ENCODE data around the gene CPZ.

Gene CPZ

DNA sequence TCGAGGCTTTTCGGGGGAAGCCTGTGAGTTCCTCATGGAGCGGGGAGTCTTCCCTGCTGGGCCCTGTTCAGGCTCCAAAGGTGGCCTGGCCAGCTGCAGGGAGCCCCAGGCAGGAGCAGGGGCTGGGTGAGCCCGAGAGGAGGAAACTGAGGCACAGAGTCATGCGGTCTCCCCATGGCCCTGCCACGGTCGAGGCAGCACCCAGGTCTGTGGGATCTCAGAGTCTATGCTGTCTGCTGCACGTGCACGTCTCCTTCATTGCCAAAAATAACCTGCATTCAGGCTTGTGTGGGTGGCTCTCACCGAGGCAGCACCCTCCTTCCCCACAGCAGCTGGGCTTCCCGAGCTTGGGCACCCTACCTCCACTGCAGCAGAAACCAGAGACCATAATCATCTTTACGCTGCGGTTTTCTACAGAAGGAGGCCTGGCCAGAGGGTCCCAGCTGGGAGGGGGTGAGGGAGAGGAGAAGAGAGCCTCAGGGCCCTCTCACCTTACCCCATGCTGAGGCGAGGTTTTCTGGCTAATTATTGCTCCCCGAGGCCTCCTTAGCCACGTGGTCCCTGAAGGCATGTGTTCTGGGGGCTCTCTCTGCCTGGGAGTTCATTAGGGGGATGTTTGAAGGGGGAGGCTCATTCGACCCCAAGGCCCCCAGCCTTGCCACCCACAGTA is 64.3 kb downstream of the CPZ start:
- DNase-seq = no peak

DNA sequence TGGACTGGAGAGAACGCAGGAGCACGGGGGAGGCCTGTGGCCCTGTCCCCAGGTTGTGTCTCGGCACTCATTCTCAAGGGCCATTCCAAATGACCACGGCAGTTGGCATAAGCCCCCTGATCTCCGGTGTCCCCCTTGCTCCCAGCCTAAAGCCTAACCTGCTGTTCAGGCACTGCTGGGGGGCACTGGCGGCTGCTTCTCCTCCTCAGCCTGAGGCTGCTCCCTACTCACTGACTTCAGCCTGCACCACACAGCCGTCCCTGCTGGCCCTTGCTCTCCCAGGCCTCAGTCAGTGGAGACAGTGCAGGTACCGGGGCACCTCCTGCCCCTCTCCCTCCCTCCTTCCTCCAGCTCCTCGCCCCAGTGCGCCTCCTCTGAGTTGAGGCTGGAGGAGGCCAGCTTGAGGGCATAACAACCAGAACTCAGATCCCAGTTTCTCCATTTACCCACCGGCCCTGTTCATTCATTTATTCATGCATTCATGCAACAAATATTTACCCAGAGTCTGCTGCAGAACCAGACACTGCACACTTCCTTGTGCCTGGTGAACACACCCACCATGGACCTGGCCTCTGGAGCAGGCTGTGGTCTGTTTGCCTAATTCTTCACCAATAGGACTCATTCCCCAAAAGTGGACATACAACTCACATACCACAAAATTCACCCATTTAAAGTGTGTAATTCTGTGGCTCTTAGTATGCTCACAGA is 65.0 kb downstream of the CPZ start:
- no peak for DNase-seq

DNA sequence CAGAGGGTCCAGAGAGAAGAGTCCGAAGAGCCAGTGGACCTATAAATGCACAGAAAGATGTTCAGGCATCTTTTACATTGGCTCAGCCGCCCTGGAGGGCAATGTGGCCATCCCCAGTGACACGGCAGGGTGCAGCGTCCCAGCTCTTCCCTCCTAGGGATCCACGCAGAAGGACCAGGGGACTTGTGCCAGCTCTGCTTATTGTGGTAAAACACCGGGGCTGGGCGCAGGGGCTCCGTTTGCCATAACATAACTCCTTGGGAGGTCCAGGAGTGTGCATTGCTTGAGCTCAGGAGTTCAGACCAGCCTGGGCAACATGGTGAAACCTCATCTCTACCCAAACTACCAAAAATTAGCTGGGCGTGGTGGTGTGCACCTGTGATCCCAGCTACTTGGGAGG is 70.2 kb downstream of the CPZ start:
- DNase-seq = no peak

DNA sequence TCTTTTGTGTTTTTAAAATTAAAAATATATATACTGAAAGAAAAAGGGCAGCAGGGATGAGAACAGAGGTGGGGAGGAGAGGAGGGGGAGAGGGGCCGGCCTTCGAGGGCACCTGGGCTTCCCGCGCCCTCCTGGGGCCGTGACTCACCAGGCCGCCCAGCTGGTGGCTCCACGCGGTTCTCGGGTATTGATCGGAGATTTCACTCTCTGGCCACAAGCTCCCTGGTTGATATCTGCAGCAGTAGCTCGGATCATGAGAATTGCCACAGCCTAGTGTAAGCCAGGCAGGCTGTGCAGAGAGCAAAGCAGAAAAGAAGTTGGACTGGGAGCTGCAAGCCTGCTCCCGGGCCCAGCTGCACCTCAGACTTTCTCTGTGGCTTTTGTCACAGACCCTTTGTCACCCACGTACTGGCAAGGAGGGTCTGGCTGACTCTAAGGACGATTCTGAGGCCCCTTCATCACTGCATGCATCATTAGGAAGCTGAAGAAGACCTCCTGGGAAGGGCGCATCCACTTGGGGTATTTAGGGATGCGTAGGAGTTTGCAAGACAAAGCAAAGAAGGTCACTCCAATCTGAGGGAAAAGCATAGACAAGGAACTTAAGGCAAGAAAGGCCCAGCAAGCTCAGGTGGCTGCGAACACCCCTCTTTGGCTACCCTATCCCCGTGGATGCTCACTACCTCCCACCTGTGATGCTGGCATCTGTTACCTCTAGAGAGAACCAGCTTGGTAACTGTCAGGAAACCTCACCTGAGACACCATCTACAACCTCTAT is 71.7 kb downstream of the CPZ start:
- DNase-seq = no peak

DNA sequence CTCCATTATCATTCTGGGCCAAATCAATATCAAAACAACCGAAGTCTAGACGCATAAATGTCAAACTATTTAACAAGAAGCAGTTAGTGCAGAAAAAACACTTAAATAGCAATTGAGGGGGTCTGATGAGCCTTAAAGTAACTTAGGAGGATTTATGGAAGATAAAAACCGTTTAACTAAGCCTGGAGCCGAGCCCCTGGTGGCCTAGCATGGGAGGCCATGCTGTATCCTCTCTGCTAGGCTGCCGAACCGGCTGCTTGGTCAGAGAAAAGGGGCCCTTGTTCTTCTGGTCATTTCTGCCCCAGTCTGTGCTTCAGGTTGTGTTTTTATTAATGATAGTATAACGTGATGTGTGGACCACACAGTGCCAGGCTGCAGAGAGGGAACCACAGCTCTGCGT is 72.4 kb downstream of the CPZ start:
- DNase-seq = no peak

DNA sequence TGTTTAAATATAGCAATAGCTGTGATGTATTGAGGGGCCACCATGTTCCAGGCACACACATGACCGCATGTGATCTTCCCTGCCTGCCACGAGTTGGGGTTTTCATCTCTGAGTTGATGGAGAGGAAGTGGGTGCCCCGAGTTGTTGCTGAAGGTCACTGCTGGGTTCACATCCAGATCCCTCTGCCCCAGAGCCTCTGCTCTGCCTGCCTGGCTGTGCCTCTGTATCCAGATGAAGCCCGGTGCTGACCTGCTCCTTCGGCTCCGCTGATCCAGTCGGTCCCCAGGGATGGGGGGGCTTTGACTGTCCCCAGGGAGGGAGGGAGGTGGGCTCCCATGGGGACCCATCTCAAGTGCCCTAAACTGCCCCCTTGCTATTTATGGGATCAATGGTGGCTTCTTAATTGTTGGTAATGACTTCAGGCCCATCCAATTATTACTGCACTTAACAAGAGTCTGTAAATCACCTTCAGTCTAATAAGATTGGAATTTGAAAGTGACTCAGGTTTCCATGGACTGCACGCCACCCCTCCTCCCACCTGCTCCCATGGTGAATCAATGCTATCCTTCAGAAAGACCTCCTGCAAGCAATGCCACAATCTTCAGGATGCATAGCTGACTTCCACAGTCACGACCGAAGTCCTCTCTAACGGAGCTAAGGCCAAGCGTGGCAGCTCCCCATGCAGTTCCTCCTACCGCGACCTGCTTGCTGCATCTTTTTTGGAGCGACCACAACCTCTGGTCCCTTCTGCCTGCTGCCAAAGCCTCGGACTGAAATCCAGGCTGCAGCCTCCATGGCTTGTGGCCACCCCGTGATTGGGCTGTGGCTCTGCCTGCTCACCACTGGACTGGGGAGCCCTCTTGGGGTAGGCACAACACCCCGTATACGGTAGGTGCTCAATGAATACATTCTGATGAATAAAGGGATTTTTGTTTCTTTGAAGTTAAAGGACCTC is 73.1 kb downstream of the CPZ start:
- DNase-seq = no peak

DNA sequence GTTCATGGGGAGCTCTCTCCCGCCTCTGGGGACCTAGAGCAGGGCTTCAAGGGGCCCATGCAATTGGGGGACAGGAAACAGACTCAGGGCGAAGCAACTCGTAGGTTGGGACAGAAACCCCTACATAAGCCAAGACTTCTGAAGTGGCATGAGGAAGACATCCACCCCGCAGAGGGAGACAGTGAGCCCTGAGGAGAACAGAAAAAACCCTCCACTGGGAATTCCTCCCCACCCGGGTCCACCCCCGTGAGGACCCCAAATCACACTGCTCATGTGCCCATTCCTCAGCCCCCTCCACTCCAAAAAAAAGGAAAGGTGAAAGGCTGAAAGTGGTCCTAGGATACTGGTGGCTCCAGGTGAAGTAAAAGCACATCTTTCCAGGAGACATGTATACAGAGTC is 74.0 kb downstream of the CPZ start:
- no peak for DNase-seq
